C4-2B (cell line): ENCODE results near the gene PRR5.

Experiments
- ZFX ChIP-seq: fragments of 450-650 bp; IDR thresholded peaks from 2 replicates; pipeline ENCODE4 v1.6.1; 2017
- TF ChIP-seq, protein P1 (sequence below): fragments of 450-650 bp; conservative IDR thresholded peaks from 2 replicates; pipeline ENCODE4 v1.5.1; 2017; ENCODE audit warnings: mild to moderate bottlenecking

GRCh38 chr22:44709881-44710392 is 7.9 kb downstream of the PRR5 start:
- TF ChIP-seq, protein P1, sequence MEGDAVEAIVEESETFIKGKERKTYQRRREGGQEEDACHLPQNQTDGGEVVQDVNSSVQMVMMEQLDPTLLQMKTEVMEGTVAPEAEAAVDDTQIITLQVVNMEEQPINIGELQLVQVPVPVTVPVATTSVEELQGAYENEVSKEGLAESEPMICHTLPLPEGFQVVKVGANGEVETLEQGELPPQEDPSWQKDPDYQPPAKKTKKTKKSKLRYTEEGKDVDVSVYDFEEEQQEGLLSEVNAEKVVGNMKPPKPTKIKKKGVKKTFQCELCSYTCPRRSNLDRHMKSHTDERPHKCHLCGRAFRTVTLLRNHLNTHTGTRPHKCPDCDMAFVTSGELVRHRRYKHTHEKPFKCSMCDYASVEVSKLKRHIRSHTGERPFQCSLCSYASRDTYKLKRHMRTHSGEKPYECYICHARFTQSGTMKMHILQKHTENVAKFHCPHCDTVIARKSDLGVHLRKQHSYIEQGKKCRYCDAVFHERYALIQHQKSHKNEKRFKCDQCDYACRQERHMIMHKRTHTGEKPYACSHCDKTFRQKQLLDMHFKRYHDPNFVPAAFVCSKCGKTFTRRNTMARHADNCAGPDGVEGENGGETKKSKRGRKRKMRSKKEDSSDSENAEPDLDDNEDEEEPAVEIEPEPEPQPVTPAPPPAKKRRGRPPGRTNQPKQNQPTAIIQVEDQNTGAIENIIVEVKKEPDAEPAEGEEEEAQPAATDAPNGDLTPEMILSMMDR, result no peak
- TF ChIP-seq ZFX, result no peak
